Putamen (tissue), 1 donor: ENCODE results near the gene CHRNG.

Experiments used
- DNase-seq: peaks from one replicate; pipeline ENCODE4 v3.0.0-alpha.2; 2016; ENCODE audit warnings: low spot score

Gene CHRNG

GRCh38 chr2:232539298-232540231 lies at the start of gene CHRNG:
CHRNG (plus strand) TSS chr2:232539692; CDS start chr2:232539748, 56 bp downstream.
- DNase-seq, result no peak

GRCh38 chr2:232490221-232491138 lies 49.0 kb upstream of the CHRNG start:
- DNase-seq, result no peak

- no peak for DNase-seq
Measured at GRCh38 chr2:232491139-232491780, 48.2 kb upstream of the CHRNG start.

- DNase-seq, result no peak
Measured at GRCh38 chr2:232492236-232492848, 47.1 kb upstream of the CHRNG start.

GRCh38 chr2:232492963-232493700 lies 46.4 kb upstream of the CHRNG start:
- DNase-seq, result no peak

- no peak for DNase-seq
Measured at GRCh38 chr2:232493701-232494474, 45.6 kb upstream of the CHRNG start.

GRCh38 chr2:232494542-232494941 lies 45.0 kb upstream of the CHRNG start:
- DNase-seq, result no peak

- no peak for DNase-seq
Measured at GRCh38 chr2:232495292-232495691, 44.2 kb upstream of the CHRNG start.

GRCh38 chr2:232496501-232497270 lies 42.8 kb upstream of the CHRNG start:
- no peak for DNase-seq

- no peak for DNase-seq
Measured at GRCh38 chr2:232497348-232497747, 42.1 kb upstream of the CHRNG start.

- DNase-seq, result no peak
Measured at GRCh38 chr2:232498452-232498851, 41.0 kb upstream of the CHRNG start.

- DNase-seq, result no peak
Measured at GRCh38 chr2:232501331-232501771, 38.1 kb upstream of the CHRNG start.

- DNase-seq, result no peak
Measured at GRCh38 chr2:232501794-232502390, 37.6 kb upstream of the CHRNG start.

- DNase-seq, result no peak
Measured at GRCh38 chr2:232502511-232502910, 37.0 kb upstream of the CHRNG start.

GRCh38 chr2:232502911-232503808 lies 36.3 kb upstream of the CHRNG start:
- DNase-seq, result peak; percentile 29

GRCh38 chr2:232503809-232504323 lies 35.6 kb upstream of the CHRNG start:
- DNase-seq, result no peak

- DNase-seq, result no peak
Measured at GRCh38 chr2:232504438-232504837, 35.1 kb upstream of the CHRNG start.

GRCh38 chr2:232505856-232506255 lies 33.6 kb upstream of the CHRNG start:
- no peak for DNase-seq
